Activated CD4-positive, alpha-beta T cell treated with anti-CD3 and anti-CD28 coated beads, Interleukin-2, amount 50 U/mL, for 24 hours (primary cell): ENCODE measurements around the gene FXYD6.

ENCODE experiments used
- DNase-seq, 2 donors: peaks; one replicate each; pipeline ENCODE4 v3.0.0-alpha.2; 2020; ENCODE audit warnings: low read depth in 1 of 2, low spot score in 1 of 2

The FXYD6 gene

DNA sequence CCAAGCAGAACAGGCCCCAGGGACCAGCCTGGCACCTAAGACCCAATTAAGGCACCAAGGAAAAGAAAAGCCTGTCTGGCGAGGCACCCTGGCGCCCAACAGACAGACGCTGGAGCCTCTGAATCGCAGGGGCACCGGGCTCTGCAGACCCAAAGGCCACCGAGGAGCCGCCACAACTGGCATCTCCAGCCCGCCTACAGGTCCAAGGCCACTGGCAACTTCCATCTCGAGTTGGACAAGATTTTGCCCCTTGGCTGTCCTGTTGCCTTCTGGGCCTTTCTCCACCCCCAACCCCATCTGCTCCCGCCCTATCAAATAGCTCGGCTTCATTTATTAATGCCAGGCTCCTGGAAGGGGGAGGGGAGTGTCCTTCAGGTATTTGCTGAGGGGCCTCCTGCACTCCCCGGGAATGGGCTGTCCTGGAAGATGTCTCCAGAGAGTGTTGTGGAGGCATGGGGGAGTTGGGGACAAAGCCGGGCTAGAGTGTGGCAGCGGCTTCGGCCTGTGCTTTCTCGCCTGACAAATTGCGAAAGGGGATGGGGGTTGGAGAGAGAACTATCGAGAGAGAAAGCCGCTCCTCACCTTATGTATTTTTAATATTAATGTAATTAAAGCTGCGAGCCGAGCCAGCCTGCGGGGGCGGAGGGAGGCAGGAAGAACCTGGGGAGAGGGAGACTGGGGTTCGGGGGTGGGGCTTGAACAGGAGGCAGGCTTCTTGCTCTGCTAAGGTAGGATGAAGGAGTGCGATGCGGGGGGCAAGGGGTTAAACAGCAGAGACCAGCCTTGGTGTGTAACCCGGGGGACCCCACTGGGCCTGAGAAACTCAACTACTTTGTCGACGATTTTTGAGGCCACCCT, 81.5 kb downstream of the FXYD6 start:
- no peak for DNase-seq

DNA sequence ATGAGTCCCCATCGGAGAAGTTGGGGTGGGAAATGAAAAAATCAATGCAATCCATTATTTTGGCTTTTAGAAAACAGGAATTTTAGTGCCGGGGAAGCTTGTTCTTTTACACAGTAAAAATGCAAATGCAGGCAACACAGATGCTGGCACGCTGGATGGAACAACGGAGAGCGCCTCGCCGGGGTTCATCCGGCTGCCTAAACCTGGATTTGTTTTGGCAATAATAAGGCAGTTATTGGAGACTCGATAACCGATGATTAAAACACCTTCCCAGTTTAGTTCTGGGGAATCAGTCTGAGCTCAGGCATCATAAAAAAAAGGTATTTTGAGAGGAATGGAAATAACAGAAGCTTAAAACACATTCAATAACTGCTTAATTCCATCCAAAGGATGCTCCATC, 82.3 kb downstream of the FXYD6 start:
- no peak for DNase-seq

DNA sequence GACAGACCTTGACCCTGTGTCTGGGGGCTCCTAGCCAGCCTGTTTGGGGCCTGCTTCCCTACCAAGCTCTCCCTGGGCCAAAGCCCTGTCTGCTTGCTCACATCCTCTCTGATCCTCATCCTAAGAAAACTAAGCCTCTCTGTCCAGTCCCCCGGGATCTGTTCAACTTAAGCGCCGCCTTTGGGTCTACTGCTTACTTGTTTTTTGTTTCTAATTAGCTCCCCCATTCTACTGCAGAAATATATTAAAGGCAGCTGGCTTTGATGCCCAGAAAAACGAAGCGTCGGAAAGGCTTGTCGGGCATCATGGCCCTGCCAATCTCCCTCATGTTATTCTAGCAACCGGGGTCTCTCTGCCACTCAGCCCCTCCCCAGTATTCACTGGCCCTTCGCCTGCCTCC, 82.9 kb downstream of the FXYD6 start:
- DNase-seq, result no peak

DNA sequence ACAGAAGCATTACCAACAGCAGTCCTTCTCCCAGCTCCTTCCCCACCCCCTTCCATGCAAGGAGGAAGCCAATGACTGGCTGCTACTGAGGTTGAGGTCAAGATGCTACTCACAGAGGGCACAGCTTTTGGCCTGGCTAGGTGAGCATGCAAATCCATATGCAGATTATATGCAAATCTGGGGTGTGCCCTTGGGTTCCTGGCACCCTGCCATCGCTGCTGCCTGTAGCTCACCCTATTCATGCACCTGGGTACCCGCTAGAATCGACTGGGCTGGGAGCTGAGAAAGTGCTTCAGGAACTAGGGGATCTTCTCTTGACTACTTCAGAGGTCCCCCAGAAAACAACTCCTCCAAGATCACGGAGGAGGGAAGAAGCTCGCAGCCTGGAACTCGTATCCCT, 83.5 kb downstream of the FXYD6 start:
- no peak for DNase-seq

DNA sequence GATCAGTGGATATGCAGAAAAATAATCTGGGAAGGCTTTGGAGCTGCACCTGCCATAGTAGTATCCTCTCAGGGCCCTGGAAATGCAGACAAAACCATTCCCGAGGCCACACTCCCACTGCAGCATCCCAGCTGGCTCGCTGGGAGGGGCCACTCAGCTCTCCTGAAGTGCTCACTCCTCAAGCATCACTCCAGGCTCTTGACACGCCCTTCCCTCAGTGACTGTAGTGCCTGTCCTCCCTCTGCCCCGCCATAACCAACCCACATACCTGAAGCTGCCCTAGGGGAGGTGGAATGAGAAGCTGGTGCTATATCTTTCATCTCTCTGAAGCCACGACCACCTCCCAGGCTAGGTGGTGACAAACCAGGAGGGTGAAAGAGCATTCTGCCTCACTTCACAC, 84.2 kb downstream of the FXYD6 start:
- DNase-seq, result no peak

DNA sequence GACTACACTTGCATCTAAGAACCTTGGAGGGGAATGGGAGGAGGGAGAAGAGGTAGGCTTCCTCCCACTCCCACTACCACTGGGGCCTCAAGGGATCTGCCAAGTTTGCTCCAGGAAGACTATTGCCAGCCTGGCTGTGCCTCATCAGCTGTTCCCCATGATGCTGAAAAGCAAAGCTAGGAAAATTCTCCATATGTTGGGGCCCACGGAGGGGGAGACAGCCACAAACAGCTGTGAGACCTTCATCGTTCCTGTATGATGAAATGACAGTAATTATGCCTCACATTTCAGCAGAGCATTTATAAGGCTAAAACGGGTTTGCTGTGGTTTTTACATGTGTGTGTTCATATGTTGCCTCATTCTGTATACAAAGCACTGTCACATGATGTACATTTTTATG, 86.2 kb downstream of the FXYD6 start:
- DNase-seq, result no peak

DNA sequence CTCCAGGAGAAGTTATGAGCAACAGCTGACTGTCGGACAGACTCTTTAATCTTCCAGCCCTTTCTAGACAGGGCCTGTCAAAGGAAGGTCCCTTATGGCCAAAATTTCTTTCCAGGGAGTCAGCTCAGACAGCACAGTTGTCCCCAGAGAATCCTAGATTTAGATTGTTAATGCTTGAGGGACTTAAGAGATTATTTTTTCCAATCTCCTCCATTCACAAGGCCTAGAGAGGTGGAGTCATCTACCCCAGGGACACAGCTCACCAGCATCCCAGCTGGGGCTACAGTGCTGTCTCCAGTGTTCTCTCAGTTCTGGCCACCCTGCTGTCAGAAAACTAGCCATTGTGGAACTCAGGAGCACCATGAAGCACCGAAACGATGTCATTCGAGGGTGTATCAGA, 87.2 kb downstream of the FXYD6 start:
- DNase-seq, result no peak
